ENCODE data around the gene GLIS1.

The GLIS1 gene

DNA sequence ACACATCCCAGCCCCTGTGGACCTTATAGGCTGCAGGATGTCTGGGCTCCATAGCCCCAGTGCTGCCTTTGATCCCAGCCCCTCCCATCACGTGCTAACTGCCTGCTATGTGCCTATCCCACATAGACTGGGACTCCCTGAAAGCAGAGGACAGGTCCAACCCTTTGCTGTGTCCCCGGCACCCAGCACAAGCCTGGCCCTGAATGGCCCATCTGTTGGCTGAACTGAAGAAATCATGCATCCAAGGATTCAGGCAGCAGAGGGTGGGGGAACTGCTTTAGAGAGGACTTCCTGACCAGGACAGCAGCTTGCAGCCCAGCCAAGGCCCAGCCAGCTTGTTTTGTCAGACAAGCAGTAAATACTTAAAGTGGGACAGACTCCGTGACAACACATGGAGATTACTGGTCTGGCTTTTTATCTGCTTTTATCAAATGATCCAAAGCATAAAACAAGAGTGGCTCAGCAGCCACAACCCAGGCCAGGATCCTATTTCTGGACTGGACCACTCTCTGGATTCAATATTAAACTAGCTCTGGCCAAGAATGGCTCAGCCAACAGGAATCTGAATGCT lies 69.3 kb downstream of the GLIS1 start:
- DNase-seq: no peak

GRCh38 chr1:53666566-53666965 lies 72.4 kb downstream of the GLIS1 start:
- DNase-seq: no peak

GRCh38 chr1:53665996-53666395 lies 73.0 kb downstream of the GLIS1 start:
- no peak for DNase-seq

GRCh38 chr1:53663529-53664300 lies 75.2 kb downstream of the GLIS1 start:
- peak; percentile 13 for DNase-seq

GRCh38 chr1:53662951-53663350 lies 76.0 kb downstream of the GLIS1 start:
- no peak for DNase-seq

GRCh38 chr1:53662169-53662568 lies 76.8 kb downstream of the GLIS1 start:
- no peak for DNase-seq

DNA sequence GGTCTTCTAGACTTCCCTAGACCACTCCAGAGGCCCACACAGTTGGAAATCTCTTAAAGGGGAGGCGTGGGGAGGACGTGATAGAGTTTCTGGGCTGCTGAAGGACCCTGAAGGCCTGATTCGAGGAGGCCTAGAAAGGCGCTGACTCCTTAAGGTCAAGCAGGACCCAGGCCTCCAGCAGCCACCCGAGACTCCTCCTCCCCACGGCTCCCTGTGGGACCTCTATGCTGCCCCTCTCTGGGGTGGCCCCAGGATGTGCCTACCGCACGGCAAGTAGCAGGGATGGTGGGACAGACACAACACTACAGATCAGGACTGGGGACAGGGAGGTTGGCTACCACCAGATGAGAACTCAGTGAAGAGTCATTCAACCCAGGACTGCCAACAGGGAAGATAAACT lies 77.5 kb downstream of the GLIS1 start:
- DNase-seq: no peak

- DNase-seq: no peak
Measured at GRCh38 chr1:53660666-53661065, 78.3 kb downstream of the GLIS1 start.

DNA sequence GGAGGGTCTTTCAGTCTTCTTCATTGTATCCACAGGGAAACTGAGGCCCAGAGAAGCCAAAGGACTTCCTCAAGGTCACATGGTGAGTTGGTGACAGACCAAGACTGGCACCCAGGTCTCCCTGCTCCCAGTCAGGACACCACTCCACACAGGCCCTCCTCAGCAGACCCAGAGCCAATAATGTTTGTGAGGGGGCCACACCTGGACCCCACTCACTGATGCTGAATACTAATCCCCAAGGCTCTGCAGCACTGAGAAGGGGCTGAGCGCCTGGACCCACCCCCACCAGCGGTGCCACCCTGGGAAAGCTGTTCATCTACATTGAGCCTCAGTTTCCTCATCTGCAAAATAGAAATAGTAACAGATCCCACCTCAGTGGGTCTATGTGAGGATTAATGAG lies 79.5 kb downstream of the GLIS1 start:
- DNase-seq: no peak

- DNase-seq: no peak
Measured at GRCh38 chr1:53658489-53659230, 80.3 kb downstream of the GLIS1 start.

DNA sequence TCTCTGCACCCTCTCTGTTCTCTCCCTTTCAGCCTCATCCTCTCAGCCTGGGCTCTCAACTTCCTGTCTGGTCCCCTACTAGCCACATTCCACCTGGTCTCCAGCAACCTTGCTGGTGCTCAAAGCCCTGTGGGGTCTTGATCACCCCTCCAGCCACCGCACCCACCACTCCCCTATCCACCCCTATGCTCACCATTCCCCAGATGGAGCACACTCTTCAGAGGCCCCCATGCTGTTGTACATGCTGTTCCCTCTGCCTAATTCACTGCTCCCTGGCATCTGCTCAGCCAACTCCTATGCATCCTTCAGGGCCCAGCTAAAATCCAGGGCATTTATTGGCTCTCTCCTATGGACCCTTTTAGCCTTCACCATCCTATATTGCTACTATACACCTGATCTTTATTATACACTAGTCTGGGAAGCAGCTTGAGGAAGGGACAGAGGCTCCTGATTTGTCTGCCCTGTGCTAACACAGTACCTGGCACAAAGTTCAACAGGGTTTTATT lies 81.0 kb downstream of the GLIS1 start:
- DNase-seq: no peak

GRCh38 chr1:53657531-53657805 lies 81.5 kb downstream of the GLIS1 start:
- DNase-seq: no peak

- peak; percentile 3 for DNase-seq
Measured at GRCh38 chr1:53656747-53657530, 82.0 kb downstream of the GLIS1 start.

- no peak for DNase-seq
Measured at GRCh38 chr1:53655931-53656746, 82.8 kb downstream of the GLIS1 start.

- DNase-seq: no peak
Measured at GRCh38 chr1:53654216-53655210, 84.5 kb downstream of the GLIS1 start.

DNA sequence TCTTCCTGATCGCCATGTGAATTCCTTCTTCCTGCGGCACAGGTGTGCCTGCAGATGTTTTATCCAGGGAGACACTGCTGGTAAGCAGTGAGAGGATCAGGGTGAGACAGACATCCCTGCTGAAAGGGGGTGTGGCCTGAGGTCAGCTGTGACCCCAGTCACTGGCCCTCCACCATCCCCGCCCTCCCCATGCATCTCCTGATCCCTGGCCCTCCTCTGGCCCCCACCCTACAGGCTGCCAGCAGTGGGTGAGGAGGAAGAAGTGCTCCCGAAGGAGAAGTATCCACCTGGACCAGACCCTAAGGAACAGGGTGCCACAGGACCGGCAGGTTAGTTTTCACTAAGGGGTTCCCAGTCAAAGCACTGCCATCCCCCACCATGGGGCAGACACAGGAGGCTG lies 85.3 kb downstream of the GLIS1 start:
- no peak for DNase-seq

GRCh38 chr1:53653200-53653575 lies 85.8 kb downstream of the GLIS1 start:
- no peak for DNase-seq

DNA sequence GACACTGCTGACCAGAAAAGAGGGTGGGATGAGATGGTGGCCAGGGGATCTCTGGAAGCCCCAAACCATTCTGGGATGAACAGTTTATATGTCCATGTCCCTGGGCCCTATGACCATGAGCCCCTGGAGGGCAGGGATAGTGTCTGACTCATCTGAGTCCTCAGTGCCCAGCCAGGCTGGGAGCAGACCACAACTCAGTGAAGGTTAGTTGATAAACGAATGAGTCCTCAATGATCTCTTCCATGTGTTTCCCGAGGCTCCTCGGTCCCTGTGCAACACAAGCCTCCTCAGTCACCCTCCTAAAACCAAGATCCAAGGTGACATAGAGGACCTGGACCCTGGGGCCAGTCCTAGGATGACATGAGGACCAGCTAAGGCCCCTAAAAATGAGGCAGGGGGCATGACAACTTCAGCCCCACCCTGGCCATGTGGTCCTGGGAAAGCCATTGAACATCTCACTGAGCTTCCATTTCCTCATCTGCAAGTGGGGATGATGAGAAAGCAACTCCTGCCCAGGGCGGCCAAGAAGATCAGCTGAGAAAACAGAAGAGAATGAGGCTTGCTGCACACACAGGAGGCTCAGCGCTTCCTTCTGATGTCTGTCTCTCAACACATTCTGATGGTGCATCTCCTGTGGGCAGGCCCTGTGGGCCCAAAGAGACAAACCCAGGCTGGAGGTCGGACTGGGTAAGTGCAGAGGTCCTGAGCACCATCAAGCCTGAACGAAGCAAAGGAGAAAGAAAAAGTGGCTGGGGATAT lies 86.3 kb downstream of the GLIS1 start:
- DNase-seq: no peak

DNA sequence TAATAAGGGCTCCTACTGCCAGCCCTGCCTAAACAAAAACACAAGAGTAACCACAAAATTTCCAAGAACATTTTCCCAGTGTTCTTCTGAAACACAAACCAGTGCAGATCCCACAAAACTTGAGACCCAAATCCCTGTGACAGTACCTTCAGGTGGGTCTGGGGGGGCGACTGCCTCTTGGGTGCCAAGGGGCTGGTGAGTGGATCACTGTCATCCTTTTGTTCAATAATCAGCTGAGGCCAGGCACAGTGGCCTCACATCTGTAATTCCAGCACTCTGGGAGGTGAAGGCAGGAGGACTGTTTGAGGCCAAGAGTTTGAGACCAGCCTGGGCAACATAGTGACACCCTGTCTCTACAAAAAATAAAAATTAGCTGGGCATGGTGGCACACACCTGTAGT lies 87.6 kb downstream of the GLIS1 start:
- no peak for DNase-seq

- no peak for DNase-seq
Measured at GRCh38 chr1:53648516-53648915, 90.4 kb downstream of the GLIS1 start.

All from midbrain (tissue), 1 donor.